ENCODE results near the gene PGAP2.

PGAP2 gene

DNA sequence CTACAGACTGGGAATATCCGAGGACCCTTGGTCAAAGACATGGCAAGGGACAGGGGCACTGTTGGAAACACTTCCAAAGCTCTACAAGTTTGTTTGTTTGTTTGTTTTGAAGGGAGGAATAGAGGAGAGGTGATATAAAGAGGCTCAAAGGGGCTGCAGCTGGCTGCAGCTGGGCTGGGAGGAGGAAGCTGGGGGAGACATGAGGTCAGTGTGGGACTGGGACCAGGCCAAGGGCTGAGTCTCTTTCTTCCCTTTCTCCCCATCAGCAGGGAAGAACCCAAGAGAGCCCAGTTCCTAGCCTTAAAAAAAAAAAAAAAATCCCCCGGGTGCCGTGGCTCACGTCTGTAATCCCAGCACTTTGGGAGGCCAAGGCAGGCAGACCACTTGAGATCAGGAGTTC lies 27.4 kb downstream of the PGAP2 start:
- TF ChIP-seq EZH2phosphoT487 (IDR thresholded peaks at IDR 0.05; ENCODE audit: borderline replicate concordance) = no peak
- TF ChIP-seq, protein P1, sequence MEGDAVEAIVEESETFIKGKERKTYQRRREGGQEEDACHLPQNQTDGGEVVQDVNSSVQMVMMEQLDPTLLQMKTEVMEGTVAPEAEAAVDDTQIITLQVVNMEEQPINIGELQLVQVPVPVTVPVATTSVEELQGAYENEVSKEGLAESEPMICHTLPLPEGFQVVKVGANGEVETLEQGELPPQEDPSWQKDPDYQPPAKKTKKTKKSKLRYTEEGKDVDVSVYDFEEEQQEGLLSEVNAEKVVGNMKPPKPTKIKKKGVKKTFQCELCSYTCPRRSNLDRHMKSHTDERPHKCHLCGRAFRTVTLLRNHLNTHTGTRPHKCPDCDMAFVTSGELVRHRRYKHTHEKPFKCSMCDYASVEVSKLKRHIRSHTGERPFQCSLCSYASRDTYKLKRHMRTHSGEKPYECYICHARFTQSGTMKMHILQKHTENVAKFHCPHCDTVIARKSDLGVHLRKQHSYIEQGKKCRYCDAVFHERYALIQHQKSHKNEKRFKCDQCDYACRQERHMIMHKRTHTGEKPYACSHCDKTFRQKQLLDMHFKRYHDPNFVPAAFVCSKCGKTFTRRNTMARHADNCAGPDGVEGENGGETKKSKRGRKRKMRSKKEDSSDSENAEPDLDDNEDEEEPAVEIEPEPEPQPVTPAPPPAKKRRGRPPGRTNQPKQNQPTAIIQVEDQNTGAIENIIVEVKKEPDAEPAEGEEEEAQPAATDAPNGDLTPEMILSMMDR (conservative IDR thresholded peaks at IDR 0.05; ENCODE audit: low read length) = no peak
- Histone ChIP-seq H3K9me3 (ENCODE audit: insufficient read depth, low read depth, low read length) (no peaks in the 10 kb centered on the region), H3K9ac (ENCODE audit: low read depth, low read length, poor library complexity, severe bottlenecking) (peak overlapping the region; percentile 92), H3K4me2 (ENCODE audit: low read depth, low read length, poor library complexity, severe bottlenecking) (peak overlapping the region; percentile 92), H3K4me3 (ENCODE audit: low read length, poor library complexity, severe bottlenecking) (peak overlapping the region; percentile 88), H3K9me2 (replicated peaks; ENCODE audit: low read depth, low read length) (no peaks in the 10 kb centered on the region), H4K20me1 (ENCODE audit: insufficient read depth, low read length, poor library complexity, severe bottlenecking) (peaks cover 76% of the 10 kb centered on the region), H3K4me1 (ENCODE audit: insufficient read depth, low read length, poor library complexity, severe bottlenecking) (peaks cover 89% of the 10 kb centered on the region), H2AFZ (ENCODE audit: low read length) (no peak overlapping the region), H3F3A (ENCODE audit: low read depth) (peaks cover 13% of the 10 kb centered on the region), H3K36me3 (ENCODE audit: insufficient read depth, low read length) (no peaks in the 10 kb centered on the region; the same call in 1 of the 2 replicates), H3K79me2 (ENCODE audit: insufficient read depth, low read length) (peaks cover 98% of the 10 kb centered on the region), H3K27me3 (ENCODE audit: insufficient read depth, low read length, poor library complexity, severe bottlenecking) (no peaks in the 10 kb centered on the region)

DNA sequence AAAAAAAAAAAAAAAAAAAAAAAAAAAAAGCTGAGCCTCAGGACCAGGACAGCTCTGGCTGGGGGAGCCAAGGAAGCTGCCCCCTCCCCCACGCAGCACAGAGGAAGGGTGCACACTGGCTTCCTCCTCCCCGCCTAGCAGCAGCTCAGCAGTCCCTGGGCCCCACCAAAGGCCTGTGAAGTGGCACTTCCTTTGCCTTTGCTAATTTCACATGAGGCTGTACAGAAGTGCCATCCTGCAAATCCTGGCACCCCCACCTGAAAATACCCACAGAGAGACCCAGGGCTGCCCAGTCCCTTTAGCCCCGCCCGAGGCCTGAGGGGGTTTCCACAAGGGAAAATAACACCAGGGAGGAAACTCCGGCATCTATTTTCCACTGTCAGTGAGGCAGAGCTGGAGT lies 28.5 kb downstream of the PGAP2 start:
- H3K4me1 ChIP-seq (ENCODE audit: insufficient read depth, low read length, poor library complexity, severe bottlenecking) = peaks cover 81% of the 10 kb centered on the region
- peaks cover 64% of the 10 kb centered on the region for H4K20me1 ChIP-seq (ENCODE audit: insufficient read depth, low read length, poor library complexity, severe bottlenecking)
- no peaks in the 10 kb centered on the region for H3K36me3 ChIP-seq (ENCODE audit: insufficient read depth, low read length)
- H3F3A ChIP-seq (ENCODE audit: low read depth) = peaks cover 13% of the 10 kb centered on the region
- no peaks in the 10 kb centered on the region for H3K9me3 ChIP-seq (ENCODE audit: insufficient read depth, low read depth, low read length)
- peak overlapping the region; percentile 92 for H3K9ac ChIP-seq (ENCODE audit: low read depth, low read length, poor library complexity, severe bottlenecking)
- H2AFZ ChIP-seq (ENCODE audit: low read length) = no peak overlapping the region
- TF ChIP-seq EZH2phosphoT487 (IDR thresholded peaks at IDR 0.05; ENCODE audit: borderline replicate concordance) = no peak
- TF ChIP-seq, protein P1 (conservative IDR thresholded peaks at IDR 0.05; ENCODE audit: low read length) = no peak
- peaks cover 87% of the 10 kb centered on the region for H3K79me2 ChIP-seq (ENCODE audit: insufficient read depth, low read length)
- peak overlapping the region; percentile 88 for H3K4me3 ChIP-seq (ENCODE audit: low read length, poor library complexity, severe bottlenecking)
- H3K9me2 ChIP-seq (replicated peaks; ENCODE audit: low read depth, low read length) = no peaks in the 10 kb centered on the region
- peak overlapping the region; percentile 92 for H3K4me2 ChIP-seq (ENCODE audit: low read depth, low read length, poor library complexity, severe bottlenecking)
- no peaks in the 10 kb centered on the region for H3K27me3 ChIP-seq (ENCODE audit: insufficient read depth, low read length, poor library complexity, severe bottlenecking)

DNA sequence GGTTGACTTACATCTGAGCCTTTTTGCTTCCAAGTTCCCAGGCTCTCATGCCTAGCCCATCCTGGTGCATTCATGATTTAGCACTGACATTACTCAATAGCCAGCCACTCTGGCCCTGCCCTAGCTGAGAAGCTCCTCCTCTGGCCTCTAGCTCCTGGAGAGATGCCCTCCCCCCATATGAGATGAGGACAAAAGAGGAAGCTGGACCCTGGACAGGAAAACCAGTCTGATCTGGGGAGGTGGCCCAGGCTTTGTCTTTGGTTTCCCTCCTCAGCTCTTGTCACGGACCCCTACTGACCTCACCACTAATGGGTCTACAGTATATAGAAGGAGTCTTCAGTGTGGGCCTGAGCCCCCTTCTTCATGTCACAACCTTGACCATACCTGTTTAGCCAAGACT lies 29.4 kb downstream of the PGAP2 start:
- Histone ChIP-seq H3K27me3 (ENCODE audit: insufficient read depth, low read length, poor library complexity, severe bottlenecking) (no peaks in the 10 kb centered on the region), H4K20me1 (ENCODE audit: insufficient read depth, low read length, poor library complexity, severe bottlenecking) (peaks cover 55% of the 10 kb centered on the region), H3K36me3 (ENCODE audit: insufficient read depth, low read length) (no peaks in the 10 kb centered on the region), H3K4me2 (ENCODE audit: low read depth, low read length, poor library complexity, severe bottlenecking) (peak overlapping the region; percentile 92), H3K9ac (ENCODE audit: low read depth, low read length, poor library complexity, severe bottlenecking) (peak overlapping the region; percentile 92), H3K9me3 (ENCODE audit: insufficient read depth, low read depth, low read length) (no peaks in the 10 kb centered on the region), H2AFZ (ENCODE audit: low read length) (no peak overlapping the region), H3K4me3 (ENCODE audit: low read length, poor library complexity, severe bottlenecking) (peak overlapping the region; percentile 88), H3K79me2 (ENCODE audit: insufficient read depth, low read length) (peaks cover 78% of the 10 kb centered on the region), H3K9me2 (replicated peaks; ENCODE audit: low read depth, low read length) (no peaks in the 10 kb centered on the region), H3F3A (ENCODE audit: low read depth) (peaks cover 13% of the 10 kb centered on the region), H3K4me1 (ENCODE audit: insufficient read depth, low read length, poor library complexity, severe bottlenecking) (peaks cover 75% of the 10 kb centered on the region)
- TF ChIP-seq EZH2phosphoT487 (IDR thresholded peaks at IDR 0.05; ENCODE audit: borderline replicate concordance) = no peak
- TF ChIP-seq, protein P1 (conservative IDR thresholded peaks at IDR 0.05; ENCODE audit: low read length) = no peak
